AG09309 (cell line): ENCODE data around the gene SLC25A21.

Source experiments
- DNase-seq: peaks from one replicate; pipeline ENCODE4 v3.0.0-alpha.2; 2010; ENCODE audit warnings: low read depth
- H3K4me3 ChIP-seq: 2 replicates; pipeline ENCODE4 v1.5.1; 2011; ENCODE audit warnings: mild to moderate bottlenecking, low read depth, low read length, moderate library complexity; ENCODE audit not compliant: control insufficient read depth
- TF ChIP-seq, protein P1 (sequence below): IDR thresholded peaks from 2 replicates; pipeline ENCODE4 v1.5.1; 2011; ENCODE audit warnings: mild to moderate bottlenecking, low read depth, low read length, inconsistent platforms; ENCODE audit not compliant: insufficient read depth, control insufficient read depth; ENCODE audit errors: missing control alignments

SLC25A21 gene

DNA sequence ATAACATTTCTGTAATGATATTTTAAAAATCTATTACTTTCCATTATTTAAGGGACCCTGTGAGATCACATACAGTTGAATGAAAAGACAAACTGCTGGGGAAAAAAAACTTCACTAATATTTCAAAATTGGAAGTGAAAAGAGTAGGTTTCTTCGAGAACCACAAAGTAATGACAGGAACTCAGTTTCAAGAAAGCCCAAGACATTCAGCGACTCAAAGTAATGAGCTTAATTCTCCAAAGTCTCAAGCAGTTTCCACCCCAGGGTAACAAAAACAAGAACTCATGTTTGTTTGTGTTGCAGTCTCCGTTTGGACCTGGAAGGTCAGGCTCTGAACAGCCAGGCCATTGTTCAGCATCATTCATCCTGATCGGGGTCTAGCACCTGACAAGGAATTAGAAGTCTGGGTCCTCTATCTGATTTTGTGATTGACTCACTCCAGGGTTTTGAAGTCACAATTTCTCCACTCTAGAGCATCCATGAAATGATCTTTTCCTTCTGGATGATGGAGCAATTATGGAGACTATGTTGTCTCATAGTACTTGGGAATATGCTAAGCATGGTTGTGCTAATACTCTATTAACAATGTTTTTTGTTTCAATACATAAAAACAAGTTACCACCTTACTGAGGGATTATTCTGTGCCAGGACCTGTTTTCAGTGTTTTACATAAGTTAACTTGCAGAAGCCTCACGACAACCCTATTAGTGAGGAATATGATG lies 126.9 kb downstream of the SLC25A21 start:
- DNase-seq = no peak
- H3K4me3 ChIP-seq = no peak overlapping the region
- TF ChIP-seq, protein P1, sequence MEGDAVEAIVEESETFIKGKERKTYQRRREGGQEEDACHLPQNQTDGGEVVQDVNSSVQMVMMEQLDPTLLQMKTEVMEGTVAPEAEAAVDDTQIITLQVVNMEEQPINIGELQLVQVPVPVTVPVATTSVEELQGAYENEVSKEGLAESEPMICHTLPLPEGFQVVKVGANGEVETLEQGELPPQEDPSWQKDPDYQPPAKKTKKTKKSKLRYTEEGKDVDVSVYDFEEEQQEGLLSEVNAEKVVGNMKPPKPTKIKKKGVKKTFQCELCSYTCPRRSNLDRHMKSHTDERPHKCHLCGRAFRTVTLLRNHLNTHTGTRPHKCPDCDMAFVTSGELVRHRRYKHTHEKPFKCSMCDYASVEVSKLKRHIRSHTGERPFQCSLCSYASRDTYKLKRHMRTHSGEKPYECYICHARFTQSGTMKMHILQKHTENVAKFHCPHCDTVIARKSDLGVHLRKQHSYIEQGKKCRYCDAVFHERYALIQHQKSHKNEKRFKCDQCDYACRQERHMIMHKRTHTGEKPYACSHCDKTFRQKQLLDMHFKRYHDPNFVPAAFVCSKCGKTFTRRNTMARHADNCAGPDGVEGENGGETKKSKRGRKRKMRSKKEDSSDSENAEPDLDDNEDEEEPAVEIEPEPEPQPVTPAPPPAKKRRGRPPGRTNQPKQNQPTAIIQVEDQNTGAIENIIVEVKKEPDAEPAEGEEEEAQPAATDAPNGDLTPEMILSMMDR = no peak

DNA sequence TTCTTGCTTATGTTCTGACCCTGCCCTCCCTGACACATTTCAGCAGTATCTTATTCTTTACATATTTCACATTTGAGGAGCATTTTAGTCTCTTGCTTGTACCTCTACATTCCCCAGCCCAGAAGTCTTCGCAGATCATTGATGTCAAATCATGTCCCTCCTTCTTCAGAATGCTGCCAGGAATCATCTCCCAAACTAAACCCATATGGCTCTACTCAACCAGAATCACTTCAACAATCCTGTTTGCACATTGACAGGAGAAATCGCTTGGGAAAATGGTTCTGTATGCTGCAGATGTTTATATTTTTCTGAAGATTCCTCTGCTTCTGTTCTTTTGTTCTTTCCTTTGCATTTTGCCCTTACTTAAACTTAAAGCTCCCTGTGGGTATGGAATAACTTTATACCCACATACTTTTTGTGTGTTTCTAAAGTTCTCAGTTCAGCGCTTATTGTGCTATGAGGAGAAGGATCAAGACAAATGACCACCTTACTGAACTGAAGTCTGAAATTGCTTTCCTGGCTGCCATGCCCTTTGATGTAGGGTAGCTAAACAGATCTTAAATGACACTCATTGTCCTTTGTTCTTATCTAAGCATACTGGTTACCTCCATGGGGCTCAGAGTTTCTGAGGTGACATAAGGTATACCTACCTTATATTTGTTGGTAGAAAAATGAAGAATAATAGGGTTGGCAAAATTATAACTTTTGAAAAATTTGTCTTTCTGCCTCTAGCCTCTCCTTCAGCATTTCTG lies 134.6 kb downstream of the SLC25A21 start:
- H3K4me3 ChIP-seq = no peak overlapping the region
- TF ChIP-seq, protein P1 = no peak
- no peak for DNase-seq

DNA sequence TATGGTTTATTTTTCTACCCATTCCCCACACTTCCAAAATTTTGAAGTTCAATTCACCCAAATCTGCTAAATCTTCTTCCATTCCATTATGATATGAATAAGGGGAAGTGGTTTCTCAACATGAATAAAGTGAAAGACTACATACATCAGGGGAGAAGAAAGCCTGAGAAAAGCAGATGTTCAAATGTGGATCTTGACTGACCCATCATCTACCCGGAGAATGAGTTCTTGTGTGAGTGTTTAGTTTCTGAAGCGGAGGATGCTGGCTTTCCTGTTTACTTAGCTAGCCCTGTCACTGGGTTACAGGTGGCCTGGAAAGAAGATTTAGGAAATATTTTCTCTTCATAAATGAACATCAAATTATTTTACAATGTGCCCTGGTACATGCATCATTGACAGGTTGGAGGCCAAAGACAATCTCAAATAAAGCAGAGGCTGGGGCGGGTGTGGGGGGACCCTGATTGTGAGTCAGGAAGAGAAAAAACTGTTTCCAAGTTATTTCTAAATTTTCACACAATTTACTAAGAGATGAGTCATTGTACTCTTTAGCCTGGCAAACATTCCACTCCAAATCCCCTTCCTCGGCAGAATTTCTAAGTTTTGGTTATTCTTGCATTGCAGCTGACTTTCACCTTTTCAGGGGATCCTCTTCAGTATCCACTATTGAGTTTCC lies 135.6 kb downstream of the SLC25A21 start:
- no peak for DNase-seq
- H3K4me3 ChIP-seq = no peak overlapping the region
- TF ChIP-seq, protein P1 = no peak

DNA sequence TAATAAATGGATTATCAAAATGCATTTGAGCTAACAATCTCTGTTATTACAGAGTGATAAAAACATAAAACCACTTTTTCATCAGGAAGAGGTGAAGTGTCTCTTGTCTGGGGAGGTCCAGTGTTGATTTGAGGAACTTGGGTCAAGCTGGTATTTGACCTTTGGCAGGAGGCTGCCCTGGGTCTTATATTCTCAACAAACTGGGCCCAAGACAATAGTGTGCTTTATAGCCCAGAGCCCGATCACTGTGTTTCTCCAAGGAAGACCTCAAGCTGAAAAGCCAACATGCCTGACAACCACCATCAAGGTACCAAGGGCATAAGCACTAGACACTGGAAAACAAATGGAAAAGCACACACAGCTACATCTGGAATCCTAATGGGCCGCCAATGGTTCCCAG lies 137.0 kb downstream of the SLC25A21 start:
- TF ChIP-seq, protein P1 = no peak
- DNase-seq = no peak
- H3K4me3 ChIP-seq = no peak overlapping the region

DNA sequence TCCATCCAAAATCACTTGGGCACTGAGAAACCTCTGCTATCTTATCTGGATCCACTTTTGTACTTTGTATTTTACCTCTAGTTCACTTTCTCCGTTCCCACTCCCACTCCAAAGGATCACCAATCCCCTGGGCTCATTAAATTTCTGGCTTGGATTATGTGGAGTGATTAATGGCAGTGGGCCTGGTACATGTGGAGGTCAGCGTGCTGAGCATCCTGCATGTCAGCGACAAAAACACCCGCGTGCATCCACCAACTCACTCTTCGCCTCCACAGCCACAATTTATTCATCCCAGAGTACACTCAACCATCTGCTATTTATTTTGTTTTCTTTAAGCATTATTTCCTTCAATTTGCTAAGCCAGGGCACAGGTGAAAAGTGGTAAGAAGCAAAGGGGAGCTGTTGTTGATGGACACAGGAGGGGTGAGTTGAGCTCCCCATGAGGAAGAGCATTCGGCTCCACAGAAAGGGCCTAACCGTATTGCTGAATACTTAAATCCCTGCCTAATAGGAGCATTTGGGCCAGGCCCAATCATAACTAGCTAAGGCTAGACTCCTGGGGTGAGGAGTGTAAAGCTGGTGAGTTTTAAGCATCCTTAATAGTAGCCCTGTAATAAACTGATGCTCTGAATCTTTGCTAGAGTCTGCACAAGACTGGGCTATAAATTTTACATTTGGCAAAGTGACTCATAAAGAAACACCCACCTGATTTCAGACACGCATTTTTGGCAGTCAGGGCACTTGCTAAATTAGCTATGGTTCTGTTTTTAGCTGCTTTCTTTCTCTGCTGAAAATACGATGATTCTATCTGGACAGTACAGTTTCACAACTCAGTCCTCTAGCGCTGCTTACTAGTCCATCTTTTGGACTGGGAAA lies 137.8 kb downstream of the SLC25A21 start:
- peak; percentile 69 for DNase-seq
- TF ChIP-seq, protein P1 = no peak
- H3K4me3 ChIP-seq = no peak overlapping the region

GRCh38 chr14:37032863-37033262 lies 139.5 kb downstream of the SLC25A21 start:
- TF ChIP-seq, protein P1 = no peak
- DNase-seq = no peak
- no peak overlapping the region for H3K4me3 ChIP-seq
